Lower leg skin (tissue), 4 donors: ENCODE results near the gene TGFB2. TPM values are rescaled to one million over a fixed set of nuclear protein-coding genes. Genes with fewer than 3 reads are reported as not detected.

ENCODE experiments used
- DNase-seq, 2 donors: peaks; one replicate each; pipeline ENCODE4 v3.0.0-alpha.2; 2019; ENCODE audit warnings: low spot score in 2 of 2
- H3K4me3 ChIP-seq: fragments of 200-600 bp; sonication (generic); 2 replicates; pipeline ENCODE4 v1.5.1; 2017; ENCODE audit warnings: mild to moderate bottlenecking, low read depth; ENCODE audit not compliant: poor library complexity, severe bottlenecking
- CTCF ChIP-seq, 3 donors: fragments of 450-650 bp; IDR thresholded peaks; one replicate each; pipeline ENCODE4 v1.5.1; 2016; ENCODE audit warnings: antibody characterized with exemption in 3 of 3, mild to moderate bottlenecking in 3 of 3, moderate library complexity in 2 of 3
- POLR2A ChIP-seq, 2 donors: fragments of 450-650 bp; IDR thresholded peaks; one replicate each; pipeline ENCODE4 v1.6.1; 2016 to 2017; ENCODE audit warnings: antibody characterized with exemption in 2 of 2, mild to moderate bottlenecking in 1 of 2, moderate library complexity in 1 of 2
- WGBS, 2 donors: methylation state at CpG; one replicate each; pipeline ENCODE4 v1.1.5; 2018; 5-methylcytosine and 5-hydroxymethylcytosine counted together
- intact Hi-C: fragments of 100-400 bp; cut with DNase I; formaldehyde crosslinking; loops from one replicate; pipeline ENCODE4 v1.15.0; 2023; ENCODE audit warnings: low total_unique reads
- total RNA-seq, 4 donors: library from RNA; depleted of rRNA; stranded (reverse); fragments of >200 nt; gene quantifications; one replicate each; pipeline ENCODE4 v1.1.0, GENCODE V29; 2016

TGFB2 gene
- total RNA-seq, 4 donors from 2014 or later, result 0.55 to 2.9 (median 1.8) TPM

- no peak for DNase-seq
- intact Hi-C loops, result no loop called here
- no peak overlapping the region for H3K4me3 ChIP-seq
- 49 to 68% methylated on average over 7 of the region's 7 CpGs for WGBS, 2 donors
- TF ChIP-seq CTCF (IDR thresholded peaks at IDR 0.05) (no peak), POLR2A (IDR thresholded peaks at IDR 0.05) (no peak)
These were observed 4.9 kb downstream of the TGFB2 start for GRCh38 chr1:218350035-218350525.

GRCh38 chr1:218350801-218351266, 5.7 kb downstream of the TGFB2 start:
- intact Hi-C loops, result no loop called here
- no peak for DNase-seq
- no peak overlapping the region for H3K4me3 ChIP-seq
- TF ChIP-seq CTCF (IDR thresholded peaks at IDR 0.05) (no peak), POLR2A (IDR thresholded peaks at IDR 0.05) (no peak)
- WGBS, 2 donors, result 12 to 14% methylated on average over 2 of the region's 2 CpGs

- intact Hi-C loops, result no loop called here
These were observed 6.4 kb downstream of the TGFB2 start for GRCh38 chr1:218351391-218352074.

DNA sequence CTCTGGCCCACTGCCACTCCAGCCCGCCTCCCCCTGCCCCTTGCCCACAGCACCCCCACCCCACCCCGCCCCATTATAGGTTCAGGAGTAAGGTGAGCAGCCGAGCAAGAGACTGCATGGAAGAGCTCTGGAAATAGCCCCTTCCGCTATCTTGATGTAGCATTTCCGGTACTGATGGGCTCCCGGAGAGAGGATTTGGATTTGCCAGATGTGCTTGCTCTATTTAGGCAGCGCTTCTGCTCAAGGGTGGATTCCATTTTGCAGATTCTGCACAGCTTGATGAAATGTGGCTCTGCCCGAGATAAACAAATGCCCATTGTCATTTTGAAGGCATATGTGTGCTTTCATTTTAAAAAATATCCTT, 6.9 kb downstream of the TGFB2 start:
- WGBS, 2 donors, result 84 to 91% methylated on average over 8 of the region's 8 CpGs
- H3K4me3 ChIP-seq, result no peak overlapping the region

More at GRCh38 chr1:218351391-218352074, 6.4 kb downstream of the TGFB2 start:
- 20 to 23% methylated on average over 10 of the region's 10 CpGs for WGBS, 2 donors
- DNase-seq, result no peak
- TF ChIP-seq POLR2A (IDR thresholded peaks at IDR 0.05) (no peak), CTCF (IDR thresholded peaks at IDR 0.05) (no peak)
- H3K4me3 ChIP-seq, result no peak overlapping the region

GRCh38 chr1:218353656-218354055, 8.5 kb downstream of the TGFB2 start:
- 94 to 98% methylated on average over 4 of the region's 4 CpGs for WGBS, 2 donors
- intact Hi-C loops, result no loop called here
- no peak overlapping the region for H3K4me3 ChIP-seq
- no peak for TF ChIP-seq POLR2A (IDR thresholded peaks at IDR 0.05)
- no peak for TF ChIP-seq CTCF (IDR thresholded peaks at IDR 0.05)
- DNase-seq, result no peak

More for the DNA sequence above, 6.9 kb downstream of the TGFB2 start:
- intact Hi-C loops, result no loop called here
- no peak for DNase-seq
- TF ChIP-seq CTCF (IDR thresholded peaks at IDR 0.05), result no peak
- TF ChIP-seq POLR2A (IDR thresholded peaks at IDR 0.05), result no peak
